Nucleus accumbens (tissue), 56 donors: Measurements from ENCODE around the gene KIF2C.
"Not testable (repeated sequence)": the region's sequence is repeated elsewhere in the genome, so short reads cannot be mapped to it uniquely, and the experiment has no call there.

Source experiments
- DNase-seq, 56 donors: peaks; one replicate each; lab custom pipeline; 2025; lab: John Stamatoyannopoulos, UW

Gene KIF2C

DNA sequence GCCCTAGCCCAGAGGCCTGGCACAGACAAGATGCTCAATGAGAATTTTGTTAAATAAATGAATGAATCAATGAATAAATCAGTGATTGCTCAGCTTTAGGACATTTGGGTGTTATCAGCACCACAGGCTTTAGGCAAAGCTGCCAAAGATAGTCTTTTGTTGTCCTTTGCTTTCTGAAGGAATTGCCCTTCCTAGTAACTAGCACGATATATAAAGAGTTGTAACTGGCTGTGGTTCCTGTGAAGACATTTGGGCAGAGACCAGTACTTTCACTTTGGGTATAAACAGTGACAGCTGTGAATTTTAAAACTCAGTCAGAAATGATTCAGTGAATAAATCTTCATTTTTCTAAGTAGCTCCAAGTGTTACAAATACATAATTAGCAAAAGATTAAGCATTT lies 22.0 kb upstream of the KIF2C start:
- no peak for DNase-seq

DNA sequence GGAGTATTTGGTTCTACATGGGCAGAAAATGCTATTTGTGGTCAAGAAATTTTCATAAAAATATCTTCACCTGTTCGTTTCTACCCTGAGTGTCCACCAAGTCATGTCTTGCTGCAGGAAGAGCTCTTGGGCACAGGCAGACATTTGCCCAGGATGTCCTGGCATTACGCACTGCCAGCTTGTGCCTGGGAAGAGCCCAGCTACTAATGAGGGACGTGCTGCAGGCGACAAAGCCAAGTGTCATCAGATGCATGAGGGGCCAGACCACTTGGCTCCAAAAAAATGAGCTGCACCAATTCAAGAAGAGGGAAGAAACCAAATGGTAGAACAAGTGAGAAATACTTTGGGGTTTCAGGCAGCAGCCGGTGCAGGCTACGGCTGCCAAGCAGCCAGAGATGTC lies 21.5 kb upstream of the KIF2C start:
- no peak for DNase-seq

DNA sequence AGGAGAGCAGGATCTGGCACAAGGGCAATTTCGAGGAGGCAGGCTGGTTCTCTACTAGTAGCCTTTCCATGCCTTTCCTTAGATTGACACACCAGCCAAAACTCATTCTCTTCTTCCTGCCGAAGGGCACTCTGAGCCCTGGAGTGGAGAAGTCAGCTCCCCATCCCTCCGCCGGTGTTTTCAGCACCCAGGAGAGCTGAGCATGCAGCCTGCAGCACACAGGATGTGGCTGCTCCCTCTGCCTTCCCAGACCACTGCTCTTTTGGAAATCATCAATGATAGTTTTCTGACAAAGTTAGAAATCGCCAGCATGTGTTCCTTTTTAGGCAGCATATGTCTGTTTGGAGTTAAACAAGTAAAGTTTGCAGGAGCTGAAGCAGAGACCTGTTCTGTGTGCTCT lies 20.3 kb upstream of the KIF2C start:
- DNase-seq = no peak

DNA sequence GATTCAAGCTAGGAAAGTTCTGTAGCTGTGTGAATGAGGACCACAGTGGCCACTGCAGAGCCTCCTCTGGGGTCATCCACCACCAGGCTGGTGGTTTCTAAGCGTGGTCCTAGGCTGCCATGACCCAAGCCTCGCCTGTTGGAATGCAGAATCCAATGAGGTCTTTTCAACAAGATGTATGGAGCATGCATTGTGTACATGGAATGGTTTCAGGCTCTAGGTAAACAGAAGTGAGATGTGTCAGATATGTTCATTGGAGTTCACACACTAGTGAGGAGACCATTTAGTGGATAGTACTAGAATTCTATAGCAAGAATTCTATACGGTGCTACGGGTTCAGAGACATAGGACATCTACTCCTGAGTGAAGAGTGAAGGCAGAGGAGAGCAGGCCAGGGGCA lies 19.4 kb upstream of the KIF2C start:
- DNase-seq = no peak

DNA sequence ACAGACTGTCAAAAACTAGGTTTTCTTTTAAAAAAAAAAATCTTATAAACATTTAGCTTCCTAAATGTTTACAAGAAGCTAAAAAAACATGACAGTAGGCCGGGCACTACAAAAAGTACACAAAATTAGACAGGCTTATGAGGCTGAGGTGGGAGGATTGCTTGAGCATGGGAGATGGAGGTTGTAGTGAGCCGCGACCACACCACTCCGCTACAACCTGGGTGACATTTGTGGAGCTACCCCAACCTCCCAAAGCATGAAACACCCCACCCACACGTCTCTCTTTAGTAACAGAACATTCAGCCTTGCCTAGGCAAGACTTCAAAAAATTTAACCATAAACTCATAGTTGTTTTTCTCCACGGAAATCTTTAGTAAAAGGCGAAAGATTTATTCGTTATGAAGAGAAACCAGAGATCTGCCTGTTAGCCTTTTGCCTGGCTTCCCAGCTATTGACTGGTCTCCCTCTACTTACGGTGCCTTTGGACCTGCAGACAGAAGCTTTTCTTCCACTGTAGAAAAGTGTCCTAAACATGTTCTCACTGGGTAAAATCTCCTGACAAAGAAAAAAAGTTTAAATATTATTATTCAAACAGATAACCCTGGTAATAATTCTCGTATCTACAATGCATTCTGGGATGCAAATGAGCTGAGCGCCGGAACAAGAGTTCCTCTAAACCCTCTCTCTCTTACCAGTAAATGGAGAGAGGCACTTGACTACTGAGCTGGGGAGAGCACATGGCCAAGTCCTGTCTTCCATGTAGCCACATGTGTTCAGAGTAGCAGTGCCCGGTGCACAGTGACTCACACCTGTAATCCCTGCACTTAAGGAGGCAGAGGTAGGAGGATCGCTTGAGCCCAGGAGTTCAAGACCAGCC lies 17.9 kb upstream of the KIF2C start:
- DNase-seq = peak in 8 of 56 donors; percentile 5 to 30 (median 24)

DNA sequence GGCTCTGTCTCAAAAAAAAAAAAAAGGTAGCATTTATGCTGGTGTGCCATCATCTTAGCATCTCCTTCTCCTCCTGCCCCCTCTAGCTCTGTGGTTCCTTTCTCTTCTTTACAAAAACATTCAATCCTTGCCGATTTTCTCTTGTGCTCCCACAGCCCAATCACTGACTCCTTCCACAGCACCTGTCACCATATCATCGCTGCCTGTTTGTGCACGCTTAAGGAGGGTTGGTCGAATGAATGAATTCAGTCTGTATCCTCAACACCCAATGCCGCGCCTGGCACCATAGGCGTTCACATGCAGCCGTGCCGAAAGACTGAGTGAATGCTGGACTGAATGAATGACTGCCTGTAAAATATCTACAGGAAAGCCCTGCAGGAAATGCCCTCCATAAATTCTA lies 16.6 kb upstream of the KIF2C start:
- DNase-seq = no peak

DNA sequence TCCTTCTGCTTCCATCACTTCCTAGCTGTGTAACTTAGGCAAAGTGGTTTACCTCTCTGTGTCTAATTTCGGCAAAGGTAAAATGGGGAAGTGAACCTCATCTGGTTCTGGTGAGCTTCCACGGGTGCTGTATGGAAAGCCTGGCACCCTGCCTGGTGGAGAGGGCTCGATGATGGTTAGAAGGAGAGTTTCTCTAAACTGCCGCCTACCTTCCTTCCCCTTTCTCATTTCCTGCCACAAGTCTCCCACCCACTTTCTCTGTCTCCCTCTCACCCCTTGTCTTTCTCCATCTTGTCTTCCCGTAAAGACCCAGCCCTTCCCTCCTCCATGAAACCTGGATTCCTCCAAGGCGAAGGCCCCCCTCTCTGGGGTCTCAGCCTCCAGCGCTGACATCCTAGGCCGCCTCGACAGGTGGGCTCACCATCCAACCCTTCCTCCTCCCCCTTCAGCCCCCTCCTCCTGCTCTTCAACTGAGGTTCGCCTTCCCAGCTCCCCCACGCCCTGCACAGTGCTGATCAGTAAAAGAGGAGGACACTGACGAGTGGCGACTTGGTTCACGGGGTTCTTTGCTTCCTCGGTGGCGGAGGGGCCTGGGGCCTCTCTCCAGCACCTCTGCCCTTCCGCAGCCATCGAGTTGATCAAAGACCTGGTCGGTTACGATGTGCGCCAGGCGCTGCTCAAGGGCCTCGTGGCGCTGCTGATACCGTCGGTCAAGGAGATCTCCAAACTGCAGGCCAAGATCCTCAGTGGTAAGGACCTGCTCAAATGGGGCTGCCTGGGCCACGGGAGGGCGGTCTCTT lies 15.9 kb upstream of the KIF2C start:
- peak in 1 of 56 donors; percentile 15 for DNase-seq

DNA sequence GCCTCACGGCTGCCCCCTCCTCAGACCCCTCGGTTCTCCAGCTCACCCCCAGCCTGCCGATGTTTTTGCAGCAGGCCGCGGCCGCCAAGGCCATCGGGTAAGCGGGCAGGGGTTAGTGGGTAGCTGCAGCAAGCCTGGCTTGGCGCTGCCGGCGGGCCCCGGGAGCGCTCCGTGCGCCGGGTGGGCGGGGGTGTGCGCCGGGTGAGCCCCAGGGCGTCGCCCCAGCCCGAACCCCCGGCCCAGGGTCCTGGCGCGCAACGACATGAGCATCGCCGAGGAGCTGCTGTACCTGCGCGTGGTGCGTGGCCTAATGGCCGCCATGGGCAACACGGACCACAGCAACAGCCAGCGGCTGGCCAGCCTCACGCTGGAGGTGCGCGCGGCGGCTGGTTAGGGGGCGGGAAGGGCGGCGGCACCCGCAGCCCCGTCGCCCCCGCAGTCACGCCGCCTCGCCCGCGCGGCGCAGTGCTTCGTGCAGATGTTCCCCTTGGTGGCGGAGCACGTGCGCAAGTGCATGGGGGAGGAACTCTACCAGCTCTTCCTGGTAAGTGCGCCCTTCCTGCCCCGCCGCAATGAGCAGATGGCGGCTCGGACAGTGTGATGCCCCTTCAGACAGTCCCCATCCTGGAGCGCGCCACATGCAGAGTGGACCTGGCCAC lies 15.2 kb upstream of the KIF2C start:
- DNase-seq = no peak

DNA sequence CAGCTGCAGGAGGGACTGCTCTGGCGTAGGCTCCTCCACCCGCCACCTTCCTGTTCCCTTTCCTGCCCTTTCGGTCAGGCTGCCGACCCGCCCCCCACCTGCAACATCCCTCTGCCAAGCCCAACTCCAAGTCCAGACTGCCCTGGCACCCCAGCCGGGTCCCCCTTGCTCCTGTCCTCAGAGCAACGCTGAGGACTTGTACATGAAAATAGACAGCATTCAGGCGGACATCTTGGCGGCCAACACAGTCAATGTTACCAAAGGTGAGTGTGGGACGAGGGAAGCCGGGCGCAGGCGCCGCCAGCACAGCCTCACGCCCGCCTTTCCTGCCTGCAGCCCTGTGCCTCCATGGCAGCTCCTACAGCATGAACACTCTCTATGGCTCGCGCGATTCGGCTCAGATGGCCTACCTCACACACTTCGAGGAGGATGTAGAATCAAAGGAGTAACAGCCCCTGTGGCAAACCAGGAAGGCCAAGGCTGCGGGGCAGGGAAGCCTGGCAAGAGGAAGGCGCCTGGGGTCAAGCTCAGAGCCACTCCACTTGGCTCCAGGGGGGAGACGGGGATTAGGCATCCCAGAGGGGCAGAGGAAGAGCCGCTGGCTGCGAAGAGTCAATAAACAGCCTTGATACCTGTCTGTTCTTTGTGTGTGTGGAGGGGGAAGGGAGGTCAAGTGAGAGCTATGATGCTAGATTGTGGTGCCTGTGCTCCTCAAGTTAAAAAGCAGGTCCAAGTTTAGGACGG lies 14.5 kb upstream of the KIF2C start:
- no peak for DNase-seq

DNA sequence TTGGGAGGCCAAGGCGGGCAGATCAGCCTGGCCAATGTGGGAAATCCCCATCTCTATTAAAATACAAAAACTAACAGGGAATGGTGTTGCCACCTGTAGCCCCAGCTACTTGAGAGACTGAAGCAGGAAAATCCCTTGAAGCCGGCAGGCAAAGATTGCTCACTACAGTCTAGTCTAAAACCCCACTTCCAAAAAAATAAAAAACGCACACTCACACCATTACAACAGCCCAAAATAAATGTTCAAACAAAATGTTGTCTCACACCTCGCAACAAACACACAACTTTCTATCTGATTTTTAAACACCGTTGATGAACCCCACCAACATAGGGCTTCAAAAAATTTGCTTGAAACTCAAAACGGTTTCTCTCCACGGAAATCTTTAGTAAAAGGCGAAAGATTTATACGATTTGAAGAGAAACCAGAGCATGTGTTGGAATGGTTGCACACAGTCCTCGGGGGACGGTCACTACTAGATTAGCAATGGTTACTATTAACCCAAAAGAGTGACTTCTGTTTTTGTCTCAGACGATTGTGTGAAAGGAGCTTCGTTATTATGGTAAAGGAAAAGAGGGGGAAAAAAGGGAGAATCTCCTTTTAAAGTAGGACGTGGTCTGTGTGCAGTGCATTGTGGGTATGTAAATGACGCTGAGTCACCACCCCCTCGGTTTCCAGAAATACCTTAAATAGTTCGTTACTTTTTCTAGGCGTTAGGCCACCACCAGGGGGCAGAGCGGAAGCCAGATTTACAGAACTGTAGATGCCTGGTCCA lies 8.7 kb upstream of the KIF2C start, which contains the start of gene RNU5D-1:
RNU5D-1 (minus strand) TSS at position 430 of the 772 bp plus-strand sequence.
- DNase-seq = peak in 55 of 56 donors; percentile 34 to 97 (median 84)

DNA sequence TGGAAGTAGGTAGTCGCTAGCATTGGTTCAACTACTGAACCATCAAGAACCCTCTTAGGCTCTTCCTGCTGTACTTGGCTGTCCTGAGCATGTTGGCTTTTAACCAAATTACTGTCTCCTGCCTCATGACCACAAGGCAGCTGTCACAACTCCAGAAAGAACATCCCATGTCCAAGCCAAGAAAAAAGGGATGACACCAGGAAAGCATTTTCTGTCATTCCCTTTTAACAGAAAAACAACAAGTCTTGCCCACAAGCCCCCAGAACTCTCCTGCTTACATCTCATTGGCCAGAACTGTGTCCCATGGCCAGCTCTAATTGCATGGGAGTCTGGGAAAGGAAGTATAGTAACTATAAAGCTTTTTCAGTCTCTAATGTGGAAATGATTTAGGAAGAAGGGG lies 6.3 kb upstream of the KIF2C start:
- no peak for DNase-seq

DNA sequence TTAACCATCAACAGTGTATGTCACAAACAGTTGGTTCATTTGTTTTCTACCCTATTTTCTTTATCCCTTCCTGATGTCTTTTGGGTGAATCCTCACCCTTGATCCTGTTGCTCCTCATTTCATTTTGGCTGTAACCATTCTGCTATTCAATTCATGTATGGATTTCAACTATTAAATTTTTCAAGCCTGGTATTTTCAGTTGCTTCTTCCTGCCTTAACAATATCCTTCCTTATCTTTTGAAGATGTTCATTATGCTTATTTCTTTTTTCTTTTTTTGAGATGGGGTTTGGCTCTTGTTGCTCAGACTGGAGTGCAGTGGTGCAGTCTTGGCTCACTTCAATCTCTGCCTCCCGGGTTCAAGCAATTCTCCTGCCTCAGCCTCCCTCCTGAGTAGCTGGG lies 5.9 kb upstream of the KIF2C start:
- DNase-seq = no peak

DNA sequence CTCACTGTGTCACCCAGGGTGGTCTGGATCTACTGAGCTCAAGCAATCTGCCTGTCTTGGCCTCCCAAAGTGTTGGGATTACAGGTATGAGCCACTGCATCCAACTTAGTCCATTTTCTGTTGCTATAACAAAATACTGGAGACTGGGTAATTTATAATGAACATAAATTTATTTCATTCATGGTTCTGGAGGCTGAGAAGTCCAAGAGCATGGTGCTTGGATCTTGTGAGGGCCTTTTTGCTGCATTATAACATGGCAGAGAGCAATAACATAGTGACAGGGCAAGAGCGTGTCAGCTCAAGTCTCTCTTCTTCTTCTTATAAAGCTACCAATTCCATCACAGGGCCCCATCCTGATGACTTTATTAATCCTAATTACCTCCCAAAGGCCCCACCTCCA lies 3.6 kb upstream of the KIF2C start:
- DNase-seq = no peak

DNA sequence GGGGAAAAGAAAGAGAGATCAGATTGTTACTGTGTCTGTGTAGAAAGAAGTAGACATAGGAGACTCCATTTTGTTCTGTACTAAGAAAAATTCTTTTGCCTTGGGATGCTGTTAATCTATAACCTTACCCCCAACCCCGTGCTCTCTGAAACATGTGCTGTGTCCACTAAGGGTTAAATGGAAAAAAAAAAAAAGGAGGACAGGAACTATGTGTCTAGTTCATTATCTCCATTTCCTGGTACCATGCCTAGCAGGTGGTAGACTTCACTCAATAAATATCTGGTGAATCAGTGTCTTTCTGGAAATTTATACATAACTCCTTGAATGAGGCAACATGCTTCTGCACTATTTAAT lies 707 bp upstream of the KIF2C start:
- DNase-seq = not testable (repeated sequence)

DNA sequence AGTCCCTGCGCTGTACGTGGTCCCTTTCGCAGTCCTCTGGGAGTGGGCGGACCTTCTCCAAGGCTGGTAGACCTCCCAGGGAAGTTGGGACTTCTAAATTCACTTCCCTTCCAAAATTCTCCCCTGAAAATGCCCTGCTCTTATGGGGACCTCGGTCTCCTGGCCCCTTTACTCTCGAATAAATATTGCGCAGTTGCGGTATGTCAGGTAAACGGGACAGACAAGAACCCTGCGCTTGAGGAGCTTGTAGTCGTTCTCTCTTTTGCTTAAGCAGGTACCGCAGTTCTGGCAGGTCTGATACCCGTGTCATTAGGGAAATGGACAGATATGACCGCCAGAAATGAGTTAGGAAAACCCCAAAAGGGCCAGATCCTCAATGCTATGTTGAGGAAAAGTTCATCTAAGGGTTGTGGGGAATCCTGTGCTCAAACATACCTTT lies 561 bp downstream of the KIF2C start:
- no peak for DNase-seq

DNA sequence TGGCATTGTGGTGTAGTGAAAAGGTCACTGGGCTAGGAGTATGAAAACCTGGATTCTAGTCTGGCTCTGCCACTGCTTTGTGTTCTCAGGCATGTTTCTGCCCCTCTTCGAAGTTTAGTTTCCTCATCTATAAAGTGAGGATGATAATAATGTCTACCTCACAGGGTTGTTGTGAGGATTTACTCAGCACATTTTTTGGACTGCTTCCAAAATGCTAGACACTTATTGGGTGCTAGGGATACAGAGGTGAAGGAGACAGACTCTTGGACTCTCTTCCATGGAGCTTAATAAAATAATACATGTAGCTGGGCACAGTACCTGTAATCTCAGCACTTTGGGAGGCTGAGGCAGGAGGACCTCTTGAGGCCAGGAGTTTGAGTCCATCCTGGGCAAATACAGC lies 3.6 kb downstream of the KIF2C start:
- no peak for DNase-seq

DNA sequence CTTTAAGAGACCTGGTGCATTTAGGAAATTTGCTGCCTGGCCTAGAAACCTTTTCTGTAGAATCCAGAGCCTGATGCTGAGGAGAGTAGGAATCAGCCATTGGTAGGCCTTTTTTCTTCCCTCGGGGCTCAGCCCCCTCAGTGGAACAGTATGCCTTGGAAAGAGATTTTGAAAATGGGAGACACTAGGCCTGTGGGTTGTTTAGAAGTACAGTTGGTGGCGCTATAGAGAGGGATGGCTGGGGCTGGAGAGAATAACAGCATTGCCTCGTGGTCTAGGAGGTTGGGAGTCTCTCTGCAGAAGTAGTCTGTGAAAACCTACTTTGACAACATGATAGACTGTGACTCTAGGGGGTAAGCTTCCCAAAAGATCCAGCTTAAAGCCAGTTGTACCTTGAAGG lies 8.2 kb downstream of the KIF2C start:
- no peak for DNase-seq

DNA sequence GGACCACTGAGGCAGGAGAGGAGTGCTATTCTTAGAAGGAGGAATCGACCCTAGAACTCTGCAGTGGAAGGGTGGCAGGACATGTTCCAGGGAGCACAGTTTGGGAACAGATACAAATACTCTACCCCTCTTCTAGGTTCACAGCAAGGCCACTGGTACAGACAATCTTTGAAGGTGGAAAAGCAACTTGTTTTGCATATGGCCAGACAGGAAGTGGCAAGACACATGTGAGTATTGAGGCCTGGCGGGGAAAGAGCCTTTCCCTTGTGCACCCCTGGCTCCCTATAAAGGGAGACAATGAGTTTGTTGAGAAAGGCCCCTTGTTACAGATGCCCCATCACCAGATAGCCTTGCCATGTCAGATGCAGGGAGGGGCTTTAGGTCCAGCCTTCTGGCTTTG lies 17.8 kb downstream of the KIF2C start:
- DNase-seq = no peak

DNA sequence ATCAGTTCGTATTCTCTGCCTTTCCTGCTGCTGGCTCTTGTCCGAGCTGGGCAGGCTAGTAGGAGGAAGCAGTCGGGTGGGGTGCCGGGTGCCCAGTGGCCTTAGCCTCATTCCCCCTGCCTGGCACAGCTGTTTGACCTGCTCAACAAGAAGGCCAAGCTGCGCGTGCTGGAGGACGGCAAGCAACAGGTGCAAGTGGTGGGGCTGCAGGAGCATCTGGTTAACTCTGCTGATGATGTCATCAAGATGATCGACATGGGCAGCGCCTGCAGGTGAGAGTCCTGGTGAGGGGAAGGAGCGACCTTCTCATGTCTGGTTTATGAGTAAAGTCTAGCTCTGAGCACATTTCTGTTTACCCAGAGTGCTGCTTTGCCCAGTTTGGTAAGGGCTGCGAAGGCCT lies 19.4 kb downstream of the KIF2C start:
- DNase-seq = no peak

DNA sequence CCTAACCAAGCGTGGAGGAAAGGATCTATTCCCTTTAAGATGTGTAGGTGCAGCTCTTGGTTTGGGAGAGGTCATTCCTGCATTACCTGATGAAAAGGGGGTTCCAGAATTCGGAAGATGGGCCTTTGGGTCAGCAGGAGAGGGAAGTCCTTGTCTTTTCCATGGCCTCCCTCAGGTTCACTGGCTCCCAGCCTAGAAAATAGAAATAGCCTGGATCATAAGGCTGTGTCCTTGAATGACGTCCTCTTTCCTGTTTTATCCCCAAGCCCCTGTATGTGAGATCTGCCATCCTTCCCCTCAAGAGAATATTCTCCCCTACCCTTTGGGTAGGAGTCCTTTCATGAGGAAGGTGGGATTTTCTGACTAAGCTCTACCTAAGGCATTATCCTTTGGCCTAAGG lies 21.2 kb downstream of the KIF2C start:
- no peak for DNase-seq
